Mucosa of descending colon (tissue), 3 donors: ENCODE results near the gene DNM3. TPM values are rescaled to one million over a fixed set of nuclear protein-coding genes. Genes with fewer than 3 reads are reported as not detected.

ENCODE experiments used
- ATAC-seq: fragments of 200-7000 bp; cut with Tn5 transposase; one replicate; pipeline ENCODE4 v1.9.1; 2020; ENCODE audit warnings: mild to moderate bottlenecking, moderate library complexity
- DNase-seq, 3 donors: peaks; one replicate each; pipeline ENCODE4 v3.0.0-alpha.2; 2020
- H3K36me3 ChIP-seq: fragments of 200-600 bp; one replicate; pipeline ENCODE4 v1.8.0; 2021; ENCODE audit warnings: low read depth, mild to moderate bottlenecking
- H3K4me1 ChIP-seq: fragments of 200-600 bp; one replicate; pipeline ENCODE4 v1.8.0; 2021; ENCODE audit warnings: low read depth, mild to moderate bottlenecking
- H3K4me3 ChIP-seq: fragments of 200-600 bp; one replicate; pipeline ENCODE4 v1.8.0; 2021; ENCODE audit warnings: mild to moderate bottlenecking
- H3K9me3 ChIP-seq: fragments of 200-600 bp; one replicate; pipeline ENCODE4 v1.8.0; 2021; ENCODE audit warnings: mild to moderate bottlenecking
- CTCF ChIP-seq: fragments of 200-600 bp; IDR thresholded peaks from one replicate; pipeline ENCODE4 v1.8.0; 2022; ENCODE audit warnings: antibody characterized with exemption, mild to moderate bottlenecking
- intact Hi-C, 2 donors: fragments of 100-400 bp; cut with DNase I in 1 of 2; cut with micrococcal nuclease in 1 of 2; formaldehyde crosslinking; loops; one replicate each; pipeline versions ENCODE4 v1.11.0 to v1.11.1; 2022; cut with DNase I, micrococcal nuclease
- total RNA-seq, 3 donors: library from RNA; stranded (reverse); fragmentation: NEBNext Ultra II Directional in 2 of 3; extraction: Animal tissue kit (Norgen Biotek cat#: 25700) in 2 of 3; gene quantifications; one replicate each; pipeline versions ENCODE4 v1.2.1 to v1.2.4, GENCODE V29; 2021 to 2023
- donor health status: DM: no; HTN: no; CAD: no; lungs with moderate emphysema.
- donor health status: DM: no; HTN: no; CAD: no.
- donor health status: DM: no; HTN: yes; CAD: no.

DNM3 gene
- total RNA-seq, 3 donors from 2014 or later = 1.4 to 6.4 (median 2.1) TPM

GRCh38 chr1:171934664-171935063, 93.4 kb downstream of the DNM3 start:
- Histone ChIP-seq H3K9me3 (no peaks in the 10 kb centered on the region), H3K4me3 (no peak overlapping the region), H3K36me3 (no peaks in the 10 kb centered on the region), H3K4me1 (no peaks in the 10 kb centered on the region)
- no peak for TF ChIP-seq CTCF
- intact Hi-C loops = no loop called here
- ATAC-seq (no peak), DNase-seq (no peak)

DNA sequence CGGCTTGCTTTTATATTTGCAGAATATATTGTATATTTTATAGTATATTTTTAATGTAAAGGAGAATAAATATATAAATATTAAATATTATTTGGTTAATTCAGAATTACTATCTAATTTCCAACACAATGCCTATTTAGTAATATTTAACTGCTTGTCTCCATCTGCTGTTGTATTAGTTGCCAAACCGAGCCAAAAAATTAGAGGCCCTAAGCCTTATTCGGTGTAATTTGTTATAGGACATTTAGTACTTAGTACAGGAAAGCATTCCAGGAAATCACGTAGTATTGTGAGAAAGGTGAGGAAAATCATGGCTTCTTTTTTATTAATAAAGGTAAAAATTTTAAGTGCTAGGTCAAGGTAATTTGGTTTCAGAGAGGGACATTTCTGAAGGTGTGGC, 93.8 kb downstream of the DNM3 start:
- Histone ChIP-seq H3K36me3 (no peaks in the 10 kb centered on the region), H3K9me3 (no peaks in the 10 kb centered on the region), H3K4me1 (peaks cover 3% of the 10 kb centered on the region), H3K4me3 (no peak overlapping the region)
- intact Hi-C loops = no loop called here
- ATAC-seq (no peak), DNase-seq (no peak)
- no peak for TF ChIP-seq CTCF

GRCh38 chr1:171935664-171936063, 94.4 kb downstream of the DNM3 start:
- ATAC-seq = no peak
- no peak for DNase-seq
- TF ChIP-seq CTCF = no peak
- Histone ChIP-seq H3K9me3 (no peaks in the 10 kb centered on the region), H3K36me3 (no peaks in the 10 kb centered on the region), H3K4me3 (no peak overlapping the region), H3K4me1 (peaks cover 4% of the 10 kb centered on the region)
- intact Hi-C loops = no loop called here

DNA sequence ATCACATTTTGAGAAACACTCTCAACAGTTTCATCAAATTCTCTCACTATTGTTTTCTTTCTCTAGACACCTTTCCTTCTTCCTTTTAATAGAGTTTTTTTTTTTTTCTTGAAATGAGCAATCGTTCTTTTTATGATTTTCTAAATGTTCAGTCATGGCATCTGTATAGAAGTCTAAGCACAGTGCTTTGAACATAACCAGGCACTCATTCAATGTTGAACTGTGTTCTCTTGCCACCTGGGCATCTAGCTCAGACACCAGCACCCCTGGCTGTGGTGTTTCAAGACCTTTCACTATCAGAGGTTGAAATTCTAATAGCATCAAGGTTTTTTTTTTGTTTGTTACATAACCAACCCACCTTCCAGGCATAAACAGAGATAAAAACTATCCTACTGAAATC, 96.6 kb downstream of the DNM3 start:
- Histone ChIP-seq H3K4me3 (no peak overlapping the region), H3K36me3 (no peaks in the 10 kb centered on the region), H3K4me1 (peaks cover 13% of the 10 kb centered on the region), H3K9me3 (no peaks in the 10 kb centered on the region)
- TF ChIP-seq CTCF = no peak
- ATAC-seq (no peak), DNase-seq (no peak)
- intact Hi-C loops = no loop called here

GRCh38 chr1:171939740-171940139, 98.4 kb downstream of the DNM3 start:
- no peak overlapping the region for H3K4me3 ChIP-seq
- no peak for DNase-seq
- peaks cover 13% of the 10 kb centered on the region for H3K4me1 ChIP-seq
- H3K9me3 ChIP-seq = no peaks in the 10 kb centered on the region
- ATAC-seq = no peak
- H3K36me3 ChIP-seq = no peaks in the 10 kb centered on the region
- TF ChIP-seq CTCF = no peak
- intact Hi-C loops = no loop called here

- no peaks in the 10 kb centered on the region for H3K9me3 ChIP-seq
- no peak for DNase-seq
- ATAC-seq = peak; percentile 84
- no peaks in the 10 kb centered on the region for H3K36me3 ChIP-seq
- intact Hi-C loops = no loop called here
- no peak overlapping the region for H3K4me3 ChIP-seq
- no peak for TF ChIP-seq CTCF
- H3K4me1 ChIP-seq = peaks cover 13% of the 10 kb centered on the region
These were observed 99.1 kb downstream of the DNM3 start for GRCh38 chr1:171940368-171940767.
